K562 (cell line): ENCODE data around the gene ALDH8A1. TPM values are rescaled to one million over a fixed set of nuclear protein-coding genes. Genes with fewer than 3 reads are reported as not detected.

Experiments
- ATAC-seq: fragments of 200-7000 bp; cut with Tn5 transposase; 3 replicates; pipeline ENCODE4 v1.9.1; 2020; ENCODE audit warnings: moderate library complexity
- BruUV-seq: library from RNA; stranded (reverse); fragments of 400-500 nt; replicated peaks from 2 replicates; lab custom pipeline; 2021; lab: Mats Ljungman, UMichigan
- CTCF ChIA-PET: fragments of 300-600 bp; formaldehyde crosslinking; extraction: SDS; loops from one replicate; lab custom pipeline; 2021; ENCODE audit warnings: low intra/inter-chr PET ratio; lab: Yijun Ruan, JAX
- POLR2A ChIA-PET: fragments of 300-600, 350-650 bp; sonication (Branson Sonifier 250); formaldehyde crosslinking; extraction: SDS; loops from one replicate; lab custom pipeline; 2021; ENCODE audit warnings: antibody characterized with exemption, inconsistent platforms; lab: Yijun Ruan, JAX
- DNase-seq, 4 experiments: peaks; one replicate each; pipeline versions ENCODE4 v3.0.0 to v3.0.0-alpha.2; 2011 to 2018; ENCODE audit warnings: low spot score in 3 of 4, mixed read lengths in 3 of 4; ENCODE audit errors: extremely low read depth in 1 of 4
- FAIRE-seq: peaks from 2 replicates; lab custom pipeline; 2011; peaks lifted over from hg19 to GRCh38; lab: Jason Lieb, UNC
- H2AFZ ChIP-seq: 2 replicates; pipeline ENCODE4 v1.6.0; 2011; ENCODE audit warnings: low read depth, low read length, control low read depth, inconsistent platforms
- H3K27ac ChIP-seq: fragments of 200-600 bp; 3 replicates; pipeline ENCODE4 v1.8.0; 2011; ENCODE audit warnings: low read depth, mild to moderate bottlenecking, control low read depth, inconsistent platforms, low read length, moderate library complexity, mixed read lengths; ENCODE audit errors: extremely low read depth
- H3K27me3 ChIP-seq, 2 experiments: fragments of 300-600 bp in 1 of 2; 2 replicates in 1 of 2; 3 replicates in 1 of 2; pipeline versions ENCODE4 v1.6.0 to v1.8.0; 2011; ENCODE audit warnings: inconsistent platforms in 2 of 2, low read length in 2 of 2, mild to moderate bottlenecking in 1 of 2, mixed read lengths in 1 of 2, moderate library complexity in 1 of 2; ENCODE audit not compliant: control insufficient read depth in 2 of 2, insufficient read depth in 2 of 2
- H3K36me3 ChIP-seq: fragments of 300-600 bp; 3 replicates; pipeline ENCODE4 v1.8.0; 2011; ENCODE audit warnings: mild to moderate bottlenecking, low read length, inconsistent platforms; ENCODE audit not compliant: control insufficient read depth, insufficient read depth
- H3K4me1 ChIP-seq, 2 experiments: fragments of 200-600 bp in 1 of 2; replicated peaks in 1 of 2; 2 replicates in 1 of 2; 3 replicates in 1 of 2; pipeline versions ENCODE4 v1.5.1 to v1.8.0; 2011; ENCODE audit warnings: inconsistent platforms in 2 of 2, low read length in 2 of 2, mild to moderate bottlenecking in 1 of 2, mixed read lengths in 1 of 2, moderate library complexity in 1 of 2; ENCODE audit not compliant: control insufficient read depth in 2 of 2, insufficient read depth in 2 of 2
- H3K4me2 ChIP-seq: 2 replicates; pipeline ENCODE4 v1.6.1; 2011; ENCODE audit warnings: low read length, control low read depth, inconsistent platforms, mixed read lengths; ENCODE audit not compliant: insufficient read depth
- H3K4me3 ChIP-seq: fragments of 200-600 bp; sonication (generic), shearing (Covaris generic); 2 replicates; pipeline ENCODE4 v1.5.1; 2016; ENCODE audit warnings: control low read depth, inconsistent platforms
- H3K79me2 ChIP-seq: fragments of 200-600 bp; 3 replicates; pipeline ENCODE4 v1.8.0; 2011; ENCODE audit warnings: low read length, inconsistent platforms; ENCODE audit not compliant: control insufficient read depth, insufficient read depth
- H3K9ac ChIP-seq, 2 experiments: 2 replicates each; pipeline versions ENCODE4 v1.6.0 to v1.6.1; 2011; ENCODE audit warnings: low read depth in 2 of 2, low read length in 2 of 2, control low read depth in 1 of 2, inconsistent platforms in 1 of 2, mild to moderate bottlenecking in 1 of 2, mixed read lengths in 1 of 2; ENCODE audit not compliant: insufficient read depth in 1 of 2
- H3K9me1 ChIP-seq: one replicate; pipeline ENCODE4 v1.6.0; 2011; ENCODE audit warnings: inconsistent platforms, mild to moderate bottlenecking, low read length, moderate library complexity; ENCODE audit not compliant: control insufficient read depth, insufficient read depth
- H3K9me3 ChIP-seq: replicated peaks from 2 replicates; pipeline ENCODE4 v1.5.1; 2011; ENCODE audit warnings: low read depth, low read length, inconsistent platforms; ENCODE audit not compliant: control insufficient read depth, insufficient read depth
- H4K20me1 ChIP-seq: replicated peaks from 2 replicates; pipeline ENCODE4 v1.6.1; 2011; ENCODE audit warnings: low read length, inconsistent platforms, mixed read lengths; ENCODE audit not compliant: control insufficient read depth, insufficient read depth
- CBFB ChIP-seq: sonication (generic); formaldehyde crosslinking; IDR thresholded peaks from 2 replicates; pipeline ENCODE4 v1.4.0; 2020; ENCODE audit warnings: mild to moderate bottlenecking, missing genetic modification reagents
- NCOA4 ChIP-seq: fragments of 450-650 bp; IDR thresholded peaks from 2 replicates; pipeline ENCODE4 v1.6.1; 2018; ENCODE audit warnings: mild to moderate bottlenecking; ENCODE audit not compliant: partially characterized antibody
- PHB ChIP-seq: fragments of 250-450 bp; sonication (Bioruptor Pico); IDR thresholded peaks from 2 replicates; pipeline ENCODE4 v1.5.0; 2021
- TCF3 ChIP-seq: sonication (generic); formaldehyde crosslinking; IDR thresholded peaks from 2 replicates; pipeline ENCODE4 v1.4.0; 2020; ENCODE audit warnings: mild to moderate bottlenecking, missing genetic modification reagents
- YBX1 ChIP-seq: fragments of 450-650 bp; IDR thresholded peaks from 2 replicates; pipeline ENCODE4 v1.7.1; 2016; ENCODE audit warnings: mild to moderate bottlenecking
- ZNF77 ChIP-seq: fragments of 250-450 bp; sonication (Bioruptor Pico); IDR thresholded peaks from 2 replicates; pipeline ENCODE4 v1.5.0; 2020
- WGBS: fragments of 100-300 bp; shearing (Covaris generic); methylation state at CpG from one replicate; pipeline ENCODE4 v1.1.6; 2016; ENCODE audit warnings: low coverage, mixed read lengths; ENCODE audit not compliant: insufficient coverage; ENCODE audit errors: missing lambda C conversion rate; 5-methylcytosine and 5-hydroxymethylcytosine counted together
- in situ Hi-C: fragments of 300-500 bp; cut with MboI; formaldehyde crosslinking; loops from 4 replicates; pipeline ENCODE4 v1.15.0; 2018; ENCODE audit warnings: inconsistent platforms, mixed read lengths
- intact Hi-C: fragments of 100-400 bp; cut with micrococcal nuclease; formaldehyde crosslinking; loops from 2 replicates; pipeline ENCODE4 v1.14.2; 2022
- polyA plus RNA-seq, 8 experiments: library from polyadenylated mRNA; depleted of rRNA in 4 of 8; stranded (reverse) in 5 of 8; unstranded in 3 of 8; fragments of >200 nt; fragmentation: Nextera tagmentation in 2 of 8; fragmentation: Illumina TruSeq in 1 of 8; extraction: Ambion mirVana in 2 of 8; extraction: Trizol in 1 of 8; gene quantifications; 2 replicates each; pipeline versions ENCODE4 v1.2.1 to v1.2.3, GENCODE V29; 2011 to 2014; ENCODE audit warnings: inconsistent platforms in 1 of 8, missing spikeins in 1 of 8
- total RNA-seq, 7 experiments: library from RNA; depleted of rRNA in 6 of 7; stranded (reverse); fragments of >200 nt in 6 of 7; fragmentation: Illumina TruSeq in 2 of 7; extraction: Trizol in 2 of 7; gene quantifications; 2 replicates each; pipeline versions ENCODE4 v1.2.1 to v1.2.3, GENCODE V29; 2011 to 2021; ENCODE audit warnings: low replicate concordance in 1 of 7

ALDH8A1 gene
- total and polyA plus RNA-seq, 9 of the 15 experiments (the other 6 are each of a cell fraction or from before 2014, with no cell fraction given): 0.03 to 0.18 (median 0.04) TPM; not detected in 2

DNA sequence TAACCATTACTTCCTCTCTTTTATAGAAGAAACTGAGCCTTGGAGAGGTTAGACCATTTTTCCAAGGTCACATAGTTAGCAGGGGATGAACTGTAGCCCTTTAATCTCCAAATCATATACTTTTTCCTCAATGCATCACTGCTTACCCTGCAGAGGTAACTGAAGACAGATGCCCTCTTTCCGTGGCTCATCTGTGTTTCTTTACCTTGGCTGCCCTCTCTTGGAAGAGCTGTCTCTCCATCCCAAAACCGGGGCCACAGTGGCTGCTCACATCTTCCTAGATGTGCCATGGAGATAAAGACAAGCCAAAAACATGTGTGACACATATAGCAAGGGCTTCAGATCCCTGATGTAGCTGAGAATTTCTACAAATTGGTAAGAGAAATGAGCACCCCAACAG is 581 bp upstream of the ALDH8A1 start (continued):
- TF ChIP-seq CBFB (CRISPR knock-in tag): no peak

DNA sequence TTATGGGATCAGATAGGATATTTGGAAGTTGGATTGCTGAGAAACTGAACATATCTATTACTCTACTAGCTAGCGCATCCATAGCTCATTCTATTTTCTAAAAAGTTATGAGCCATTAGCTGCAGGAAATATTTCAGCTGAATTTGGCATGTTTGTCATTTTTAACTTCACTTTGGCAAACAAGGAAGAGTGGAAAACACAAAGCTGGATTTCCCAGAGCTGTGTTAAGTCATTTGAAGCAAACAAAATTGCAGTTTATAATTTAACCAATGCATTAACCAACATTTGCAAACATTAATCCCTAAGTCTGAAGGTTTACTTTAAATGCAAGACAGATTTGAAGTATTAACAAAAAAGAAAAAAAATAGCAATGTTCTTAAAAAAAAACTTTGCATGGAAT is 1.2 kb downstream of the ALDH8A1 start:
- H2AFZ ChIP-seq: no peak overlapping the region
- no peaks in the 10 kb centered on the region; a peak in 1 of 5 replicates for H3K4me1 ChIP-seq
- in situ Hi-C loops: no loop called here
- H3K27ac ChIP-seq: no peak overlapping the region
- H3K4me2 ChIP-seq: no peak overlapping the region
- BruUV-seq: no TSS peak
- H3K4me3 ChIP-seq: no peak overlapping the region
- H3K9me1 ChIP-seq: no peaks in the 10 kb centered on the region
- no peak for TF ChIP-seq TCF3
- no peak for TF ChIP-seq ZNF77 (CRISPR knock-in tag)
- TF ChIP-seq YBX1: no peak
- TF ChIP-seq NCOA4: no peak
- no peak for TF ChIP-seq PHB (CRISPR knock-in tag)
- TF ChIP-seq, all 486 proteins: peak for 0
- H3K9ac ChIP-seq: no peak overlapping the region
- H3K9me3 ChIP-seq: no peaks in the 10 kb centered on the region
- no peaks in the 10 kb centered on the region for H4K20me1 ChIP-seq
- CTCF ChIA-PET: interaction anchor here (0.6 kb wide), 1 partner anchor 851 kb away, joined by 4 read pairs; no protein-coding TSS in a partner anchor
- 89% methylated on average over 1 of the region's 1 CpG for WGBS
- no peaks in the 10 kb centered on the region for H3K27me3 ChIP-seq
- H3K36me3 ChIP-seq: no peaks in the 10 kb centered on the region
- FAIRE-seq (no peak), DNase-seq (no peak), ATAC-seq (no peak)
- POLR2A ChIA-PET: interaction anchor here (1.6 kb wide), 1 partner anchor 8 kb away, joined by 5 read pairs; no protein-coding TSS in a partner anchor
- no peaks in the 10 kb centered on the region for H3K79me2 ChIP-seq
- intact Hi-C loops: loop anchor here (10.0 kb wide), 2 partner anchors 294 to 1024 kb away; no protein-coding TSS in a partner anchor
